ENCODE data around the gene SLC13A3.

The SLC13A3 gene

GRCh38 chr20:46651091-46651962 lies at the start of gene SLC13A3:
TSS of gene SLC13A3 (minus strand) at chr20:46651459. CDS start at chr20:46651421, 38 bp downstream.
- no peak for TF ChIP-seq CTCF (IDR thresholded peaks at IDR 0.05; ENCODE audit: low read depth, low read length)
- DNase-seq (ENCODE audit: extremely low read depth, low read depth): no peak

GRCh38 chr20:46701057-46701456 lies 49.8 kb upstream of the SLC13A3 start:
- no peak for DNase-seq (ENCODE audit: extremely low read depth, low read depth)
- TF ChIP-seq CTCF (IDR thresholded peaks at IDR 0.05; ENCODE audit: low read depth, low read length): no peak

- no peak for TF ChIP-seq CTCF (IDR thresholded peaks at IDR 0.05; ENCODE audit: low read depth, low read length)
- no peak for DNase-seq (ENCODE audit: extremely low read depth, low read depth)
Observed at GRCh38 chr20:46700481-46700880, 49.2 kb upstream of the SLC13A3 start.

- DNase-seq (ENCODE audit: extremely low read depth, low read depth): no peak
- peak; percentile 67 for TF ChIP-seq CTCF (IDR thresholded peaks at IDR 0.05; ENCODE audit: low read depth, low read length)
Observed at GRCh38 chr20:46699651-46700359, 48.5 kb upstream of the SLC13A3 start.

GRCh38 chr20:46698788-46699187 lies 47.5 kb upstream of the SLC13A3 start:
- DNase-seq (ENCODE audit: extremely low read depth, low read depth): no peak
- TF ChIP-seq CTCF (IDR thresholded peaks at IDR 0.05; ENCODE audit: low read depth, low read length): no peak

- no peak for TF ChIP-seq CTCF (IDR thresholded peaks at IDR 0.05; ENCODE audit: low read depth, low read length)
Observed at GRCh38 chr20:46696791-46697279, 45.6 kb upstream of the SLC13A3 start.

GRCh38 chr20:46695892-46696291 lies 44.6 kb upstream of the SLC13A3 start:
- TF ChIP-seq CTCF (IDR thresholded peaks at IDR 0.05; ENCODE audit: low read depth, low read length): no peak
- peak; percentile 81 for DNase-seq (ENCODE audit: extremely low read depth, low read depth)

More at GRCh38 chr20:46696791-46697279, 45.6 kb upstream of the SLC13A3 start:
- no peak for DNase-seq (ENCODE audit: extremely low read depth, low read depth)

Data from AG09319 (cell line).